ENCODE results near the gene F2RL3.

F2RL3 gene

GRCh38 chr19:16875584-16876555, 12.9 kb upstream of the F2RL3 start:
- DNase-seq, result no peak

DNA sequence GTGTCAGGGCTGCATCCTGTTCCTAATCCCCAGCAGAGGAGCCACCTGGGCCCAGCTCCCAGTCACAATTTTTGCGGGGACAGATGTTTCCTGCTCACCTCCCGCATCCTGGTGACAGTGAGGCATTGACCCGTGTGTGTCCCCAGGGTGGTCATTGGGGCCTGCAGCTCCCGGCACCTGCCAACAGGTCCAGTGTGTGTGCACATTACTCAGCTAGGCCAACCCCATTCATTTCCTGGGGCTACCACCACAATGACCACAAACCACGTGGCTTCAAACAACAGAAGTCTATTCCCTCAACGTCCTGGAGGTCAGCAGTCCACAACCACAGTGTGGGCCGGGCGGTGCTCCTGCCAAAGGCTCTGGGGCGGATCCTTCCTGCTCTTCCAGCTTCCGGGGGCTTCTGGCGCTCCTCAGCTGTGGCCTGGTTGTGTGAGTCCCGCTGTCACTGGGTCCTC, 11.9 kb upstream of the F2RL3 start:
- no peak for DNase-seq

DNA sequence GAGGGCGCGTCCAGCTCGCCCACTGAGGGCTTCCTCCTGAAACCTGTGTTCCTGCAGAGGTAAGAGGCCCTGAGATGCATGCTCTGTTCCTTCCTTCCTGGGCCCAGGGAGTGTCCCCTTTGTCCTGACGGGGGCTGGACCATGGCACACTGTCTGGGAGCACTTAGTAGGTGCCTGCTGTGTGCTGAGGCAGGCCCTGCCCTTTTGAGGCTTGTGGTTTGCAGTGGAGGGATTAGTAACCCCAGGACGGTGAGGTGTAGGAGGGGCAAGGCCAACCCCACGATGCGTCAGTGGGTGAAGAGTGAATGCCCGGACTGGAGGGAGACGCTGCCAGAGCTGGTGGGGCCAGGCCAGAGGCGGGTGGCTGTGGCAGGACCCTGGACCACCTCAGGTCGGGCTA, 11.2 kb upstream of the F2RL3 start:
- no peak for DNase-seq

GRCh38 chr19:16878181-16878965, 10.4 kb upstream of the F2RL3 start:
- no peak for DNase-seq

- no peak for DNase-seq
Measured at GRCh38 chr19:16880884-16881554, 7.8 kb upstream of the F2RL3 start.

- no peak for DNase-seq
Measured at GRCh38 chr19:16882146-16882545, 6.7 kb upstream of the F2RL3 start.

DNA sequence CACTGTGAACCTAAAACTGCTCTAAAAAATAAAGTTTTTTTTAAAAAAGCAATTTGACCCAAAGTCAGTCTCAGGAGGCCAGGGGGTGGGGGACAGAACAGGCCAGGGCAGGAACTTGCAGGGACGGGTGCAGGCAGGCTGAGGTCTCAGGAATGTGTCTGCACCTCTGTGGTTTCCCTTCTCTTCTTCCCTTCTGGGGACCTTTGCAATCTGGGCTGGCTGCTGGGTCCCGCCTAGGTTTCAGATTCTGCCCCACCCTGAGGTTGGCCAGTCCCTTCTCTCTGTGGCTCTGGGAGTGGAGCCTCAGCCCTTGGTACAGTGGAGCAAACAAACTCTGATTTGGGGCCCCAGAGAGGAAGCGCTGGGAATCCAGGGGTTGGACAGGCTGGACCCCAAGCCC, 5.3 kb upstream of the F2RL3 start:
- DNase-seq, result no peak

- no peak for DNase-seq
Measured at GRCh38 chr19:16885166-16885565, 3.6 kb upstream of the F2RL3 start.

DNA sequence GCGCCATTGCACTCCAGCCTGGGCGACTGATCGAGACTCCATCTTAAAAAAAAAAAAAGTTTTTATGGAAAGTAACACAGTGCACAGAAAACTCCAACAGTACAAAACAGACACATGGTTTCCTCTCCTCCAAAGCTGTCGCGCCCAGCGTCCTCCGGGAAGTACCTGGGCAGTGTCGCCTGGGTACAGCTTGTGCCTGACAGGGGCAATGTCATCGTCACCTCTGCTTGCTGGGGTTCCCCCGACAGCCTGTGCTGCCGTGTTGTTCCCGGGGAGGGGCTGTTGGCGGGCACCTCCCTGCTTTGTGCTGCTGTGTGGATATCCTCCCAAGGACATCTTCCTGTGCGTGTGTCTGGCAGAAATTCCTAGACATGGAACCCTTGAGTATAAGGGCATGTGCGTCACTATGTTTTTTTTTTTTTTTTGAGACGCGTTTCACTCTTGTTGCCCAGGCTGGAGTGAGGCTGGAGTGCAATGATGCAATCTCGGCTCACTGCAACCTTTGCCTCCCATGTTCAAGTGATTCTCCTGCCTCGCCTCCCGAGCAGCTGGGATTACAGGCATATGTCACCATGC, 2.4 kb upstream of the F2RL3 start:
- no peak for DNase-seq

GRCh38 chr19:16887353-16888265, 1.2 kb upstream of the F2RL3 start:
- no peak for DNase-seq

DNA sequence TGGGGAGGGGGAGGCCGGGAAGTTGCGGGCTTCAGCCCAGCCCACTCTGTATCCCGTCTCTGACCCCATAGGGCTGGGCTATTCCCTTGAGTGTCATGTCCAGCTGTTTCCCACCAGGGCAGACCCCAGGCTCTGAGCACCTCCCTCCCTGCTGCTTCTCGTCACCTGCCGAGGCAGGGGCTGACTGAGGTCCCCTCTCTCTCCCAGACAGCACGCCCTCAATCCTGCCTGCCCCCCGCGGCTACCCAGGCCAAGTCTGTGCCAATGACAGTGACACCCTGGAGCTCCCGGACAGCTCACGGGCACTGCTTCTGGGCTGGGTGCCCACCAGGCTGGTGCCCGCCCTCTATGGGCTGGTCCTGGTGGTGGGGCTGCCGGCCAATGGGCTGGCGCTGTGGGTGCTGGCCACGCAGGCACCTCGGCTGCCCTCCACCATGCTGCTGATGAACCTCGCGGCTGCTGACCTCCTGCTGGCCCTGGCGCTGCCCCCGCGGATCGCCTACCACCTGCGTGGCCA, 625 bp downstream of the F2RL3 start:
- DNase-seq, result no peak

DNA sequence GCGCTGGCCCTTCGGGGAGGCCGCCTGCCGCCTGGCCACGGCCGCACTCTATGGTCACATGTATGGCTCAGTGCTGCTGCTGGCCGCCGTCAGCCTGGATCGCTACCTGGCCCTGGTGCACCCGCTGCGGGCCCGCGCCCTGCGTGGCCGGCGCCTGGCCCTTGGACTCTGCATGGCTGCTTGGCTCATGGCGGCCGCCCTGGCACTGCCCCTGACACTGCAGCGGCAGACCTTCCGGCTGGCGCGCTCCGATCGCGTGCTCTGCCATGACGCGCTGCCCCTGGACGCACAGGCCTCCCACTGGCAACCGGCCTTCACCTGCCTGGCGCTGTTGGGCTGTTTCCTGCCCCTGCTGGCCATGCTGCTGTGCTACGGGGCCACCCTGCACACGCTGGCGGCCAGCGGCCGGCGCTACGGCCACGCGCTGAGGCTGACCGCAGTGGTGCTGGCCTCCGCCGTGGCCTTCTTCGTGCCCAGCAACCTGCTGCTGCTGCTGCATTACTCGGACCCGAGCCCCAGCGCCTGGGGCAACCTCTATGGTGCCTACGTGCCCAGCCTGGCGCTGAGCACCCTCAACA, 1.2 kb downstream of the F2RL3 start:
- no peak for DNase-seq

DNA sequence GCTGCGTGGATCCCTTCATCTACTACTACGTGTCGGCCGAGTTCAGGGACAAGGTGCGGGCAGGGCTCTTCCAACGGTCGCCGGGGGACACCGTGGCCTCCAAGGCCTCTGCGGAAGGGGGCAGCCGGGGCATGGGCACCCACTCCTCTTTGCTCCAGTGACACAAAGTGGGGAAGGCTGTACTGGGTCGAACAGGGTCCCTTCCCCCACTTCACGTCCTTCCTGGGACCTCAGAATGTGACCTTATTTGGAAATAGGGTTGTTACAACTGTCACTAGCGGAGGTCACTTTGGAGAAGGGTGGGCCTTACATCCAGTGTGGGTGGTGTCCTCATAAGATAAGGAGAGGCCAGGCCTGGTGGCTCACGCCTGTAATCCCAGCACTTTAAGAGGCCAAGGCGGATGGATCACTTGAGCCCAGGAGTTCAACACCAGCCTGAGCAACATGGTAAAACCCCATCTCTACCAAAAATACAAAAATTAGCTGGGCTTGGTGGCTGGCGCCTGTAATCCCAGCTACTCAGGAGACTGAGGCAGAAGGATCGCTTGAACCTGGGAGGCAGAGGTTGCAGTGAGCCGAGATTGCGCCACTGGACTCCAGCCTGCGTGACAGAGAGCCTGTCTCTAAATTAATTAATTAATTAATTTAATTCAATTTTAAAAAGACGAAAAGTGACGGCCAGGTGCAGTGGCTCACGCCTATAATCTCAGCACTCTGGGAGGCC, 1.8 kb downstream of the F2RL3 start:
- DNase-seq, result no peak

- no peak for DNase-seq
Measured at GRCh38 chr19:16891696-16892382, 3.0 kb downstream of the F2RL3 start.

- no peak for DNase-seq
Measured at GRCh38 chr19:16892436-16892835, 3.6 kb downstream of the F2RL3 start.

DNA sequence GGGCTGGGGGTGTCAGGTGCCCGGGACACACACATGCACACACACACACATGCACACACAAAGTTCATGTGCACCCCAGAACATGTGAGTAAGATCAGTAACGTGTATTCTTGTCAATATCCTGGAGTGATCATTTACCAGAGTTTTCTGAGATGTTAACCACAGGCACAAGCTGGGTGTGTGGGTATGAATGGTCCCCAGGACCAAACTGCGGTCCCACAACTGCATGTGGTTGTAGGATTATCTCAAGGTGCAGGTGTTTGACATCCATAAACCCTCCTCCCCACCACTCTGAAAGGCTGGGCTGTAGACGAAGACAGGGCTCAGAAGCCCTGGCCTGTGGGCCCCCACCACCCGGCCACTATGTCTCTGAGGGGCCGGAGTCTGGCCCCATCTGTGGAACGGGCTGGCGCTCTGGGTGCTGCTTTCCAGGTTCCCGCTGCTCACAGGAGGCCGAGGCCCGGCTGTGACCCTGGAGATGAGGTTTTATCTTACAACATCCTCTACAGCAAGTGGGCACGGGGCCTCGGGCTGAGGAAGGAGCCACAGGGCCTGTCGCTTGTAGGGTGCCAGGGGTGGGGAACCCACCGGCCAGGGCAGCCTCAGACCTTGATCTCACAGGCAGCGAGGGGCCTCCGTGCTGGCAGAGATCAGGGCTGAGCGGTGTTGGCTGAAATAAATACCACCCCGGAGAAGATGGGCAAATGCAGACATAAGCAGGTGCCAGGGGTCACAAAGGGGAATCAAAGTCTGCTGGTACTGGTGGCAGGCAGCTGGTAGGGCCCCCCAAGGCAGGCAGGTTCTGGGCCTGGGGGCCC, 4.3 kb downstream of the F2RL3 start:
- no peak for DNase-seq

DNA sequence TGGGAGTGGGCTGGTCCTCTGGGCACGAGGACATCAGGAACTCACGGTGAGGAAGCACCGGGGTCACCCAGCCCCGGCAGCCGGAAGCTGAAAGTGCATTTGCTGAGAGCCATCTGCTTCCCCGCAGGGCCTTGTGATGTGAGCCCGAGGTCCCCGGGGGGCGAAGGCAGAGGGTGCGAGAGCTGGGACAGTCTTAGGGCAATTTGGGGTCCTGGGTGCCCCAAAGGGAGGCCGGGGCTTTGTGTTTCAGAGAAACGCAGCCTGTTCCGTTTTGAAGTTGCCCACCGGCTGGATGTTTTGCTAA, 4.8 kb downstream of the F2RL3 start:
- no peak for DNase-seq

- no peak for DNase-seq
Measured at GRCh38 chr19:16894080-16894479, 5.3 kb downstream of the F2RL3 start.

DNA sequence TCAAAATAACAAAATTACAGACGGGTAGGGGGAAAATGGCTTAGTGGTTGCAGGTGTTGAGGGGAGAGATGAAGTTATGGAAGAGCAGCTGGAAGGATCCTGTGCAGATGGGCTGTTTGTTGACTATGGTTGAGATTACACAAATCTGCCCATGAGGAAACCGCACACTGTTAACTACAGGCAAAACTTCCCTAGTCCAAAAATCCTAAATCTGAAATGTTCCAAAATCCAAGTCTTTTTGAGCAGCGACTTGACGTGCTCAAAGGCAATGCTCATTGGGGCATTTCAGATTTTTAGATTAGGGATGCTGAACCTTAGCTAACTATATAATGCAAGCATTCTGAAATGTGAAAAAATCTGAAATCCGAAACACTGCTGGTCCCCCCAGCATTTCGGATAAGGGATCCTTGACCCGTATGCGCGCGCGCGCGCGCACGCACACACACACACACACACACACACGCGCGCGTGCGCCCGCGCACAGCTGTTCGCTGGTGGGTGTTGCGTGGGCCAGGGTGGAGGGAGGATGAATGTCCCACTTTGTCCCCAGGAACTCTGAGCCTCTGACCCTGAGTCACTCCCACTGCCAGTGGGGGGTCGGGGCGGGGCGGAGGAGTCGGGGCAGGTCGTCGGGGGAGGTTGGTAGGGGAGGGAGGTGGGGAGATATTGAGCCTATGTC, 6.8 kb downstream of the F2RL3 start:
- DNase-seq, result no peak

Data from NCI-H526 treated with DMSO at 0.1 percent for 48 hours (cell line).